Heart left ventricle (tissue), 16 donors: ENCODE data around the gene KRT37. TPM values are rescaled to one million over a fixed set of nuclear protein-coding genes. Genes with fewer than 3 reads are reported as not detected.

Source experiments
- ATAC-seq, 4 donors: fragments of 200-7000 bp; cut with Tn5 transposase; one replicate each; pipeline ENCODE4 v1.9.1; 2020 to 2022; ENCODE audit warnings: moderate library complexity in 4 of 4, mild to moderate bottlenecking in 3 of 4, moderate number of reproducible peaks in 1 of 4
- DNase-seq, 5 donors: peaks; one replicate each; pipeline ENCODE4 v3.0.0-alpha.2; 2020
- H3K27ac ChIP-seq, 12 donors: fragments of 200-600 bp; sonication (generic) in 4 of 12; one replicate each; pipeline versions ENCODE4 v1.5.0 to v1.8.0; 2016 to 2022; ENCODE audit warnings: mild to moderate bottlenecking in 2 of 12
- H3K27me3 ChIP-seq, 9 donors: fragments of 200-600 bp; sonication (generic) in 2 of 9; one replicate each; pipeline versions ENCODE4 v1.5.1 to v1.8.0; 2016 to 2022; ENCODE audit warnings: mild to moderate bottlenecking in 3 of 9
- H3K36me3 ChIP-seq, 9 donors: fragments of 200-600 bp; sonication (generic) in 2 of 9; one replicate each; pipeline versions ENCODE4 v1.5.0 to v1.8.0; 2018 to 2022; ENCODE audit warnings: mild to moderate bottlenecking in 2 of 9
- H3K4me1 ChIP-seq, 12 donors: fragments of 200-600 bp; sonication (generic) in 4 of 12; one replicate each; pipeline versions ENCODE4 v1.5.0 to v1.8.0; 2016 to 2022; ENCODE audit warnings: mild to moderate bottlenecking in 3 of 12
- H3K4me3 ChIP-seq, 12 donors: fragments of 200-600 bp; sonication (generic) in 4 of 12; one replicate each; pipeline versions ENCODE4 v1.5.0 to v1.8.0; 2017 to 2022; ENCODE audit warnings: mild to moderate bottlenecking in 9 of 12, moderate library complexity in 4 of 12
- H3K9me3 ChIP-seq, 12 donors: fragments of 200-600 bp; sonication (generic) in 4 of 12; one replicate each; pipeline versions ENCODE4 v1.5.0 to v1.8.0; 2016 to 2022; ENCODE audit warnings: mild to moderate bottlenecking in 1 of 12
- POLR2A ChIP-seq, 2 donors: fragments of 450-650 bp; IDR thresholded peaks; one replicate each; pipeline ENCODE4 v1.6.1; 2017; ENCODE audit warnings: antibody characterized with exemption in 2 of 2, mild to moderate bottlenecking in 2 of 2, moderate library complexity in 2 of 2
- WGBS, 4 donors: extraction: QIAGEN DNeasy Blood & Tissue Kit in 2 of 4; methylation state at CpG; one replicate each; pipeline versions ENCODE4 v1.1.5 to v1.1.7; 2013 to 2018; 5-methylcytosine and 5-hydroxymethylcytosine counted together
- intact Hi-C, 10 donors: fragments of 100-400 bp; cut with DNase I; formaldehyde crosslinking; loops; one replicate each; pipeline versions ENCODE4 v1.11.1 to v1.14.2; 2022
- polyA plus RNA-seq, 2 donors: library from polyadenylated mRNA; stranded (reverse); fragments of 200-250 nt; gene quantifications; one replicate each; pipeline ENCODE4 v1.2.3, GENCODE V29; 2013
- total RNA-seq, 9 donors: library from RNA; depleted of rRNA in 2 of 9; stranded (reverse); fragments of >200 nt in 2 of 9; fragmentation: NEBNext Ultra II Directional in 3 of 9; extraction: Animal tissue kit (Norgen Biotek cat#: 25700) in 3 of 9; gene quantifications; one replicate each; pipeline versions ENCODE4 v1.1.0 to v1.2.4, GENCODE V29; 2016 to 2023
- TF ChIP-seq, protein P1 (sequence below), 12 donors: fragments of 200-600 bp; sonication (generic) in 4 of 12; IDR thresholded peaks; one replicate each; pipeline versions ENCODE4 v1.5.0 to v1.8.0; 2018 to 2022; ENCODE audit warnings: antibody characterized with exemption in 12 of 12, mild to moderate bottlenecking in 5 of 12
- donor health status: ischemic (EF 13 %, LVEDD 7.1; RV severe dilation, severe dysfunction).
- donor health status: healthy with polysubstance abuse.
- donor health status: DM: no; HTN: yes; CAD: no.
- donor health status: DM: no; HTN: no; CAD: no.
- donor health status: ischemic (EF 25% LVEDD 6.9; RV normal size, moderate dysfunction).
- donor health status: ischemic (EF 25% LVEDD 5.7; RV mildly dilated, moderate dysfunction).
- donor health status: healthy.
- donor health status: DM: yes; HTN: yes; CAD: no.
- donor health status: ischemic (EF 35%, LVEDD 5.7; RV mildly dilated, moderate dysfunction).
- donor health status: nonischemic (EF 11% LVEDD 7.7; RV severe dilation, severe dysfunction).
- donor health status: DM: yes; HTN: yes; CAD: no.
- donor health status: PGD.
- donor health status: ischemic (EF 29% LVEDD 5.4; RV normal size, mild dysfunction).
- donor health status: nonischemic (EF 23%, LVEDD 6.1; RV moderate dilation, normal function).

Gene KRT37
- total and polyA plus RNA-seq, 11 donors = not detected

DNA sequence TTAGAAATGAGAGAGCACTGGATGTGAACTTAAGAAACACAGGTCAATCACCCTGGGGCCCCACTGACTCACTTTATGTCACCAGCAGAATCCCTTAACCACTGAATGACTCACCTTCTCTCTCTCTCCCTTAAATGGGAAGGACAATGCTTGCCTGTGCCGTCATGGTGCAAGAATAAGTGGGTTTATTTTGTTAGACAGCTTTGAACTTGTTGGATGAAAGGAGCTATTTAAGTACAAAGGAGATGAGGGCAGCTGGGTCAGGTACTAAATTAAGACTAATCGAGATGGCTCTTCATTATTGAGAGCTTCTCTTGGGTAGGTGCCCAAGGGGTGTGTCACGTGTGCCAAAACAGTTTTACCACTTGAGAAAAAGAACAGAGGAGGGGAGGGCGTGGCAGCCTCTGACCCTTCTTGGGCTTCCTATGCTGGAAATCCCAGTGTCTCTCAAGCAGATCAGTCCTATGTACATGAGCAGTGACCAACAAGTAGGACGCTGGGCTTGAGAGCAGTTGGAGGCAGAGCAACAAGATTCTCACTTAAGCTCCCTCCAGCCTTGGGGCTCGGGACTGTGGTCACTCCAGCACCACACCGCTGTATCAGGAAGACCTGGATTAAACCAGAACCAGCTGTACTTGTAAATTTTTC lies 20.2 kb downstream of the KRT37 start:
- Histone ChIP-seq H3K4me1 (peaks cover 0 to 9% (median 0%) of the 10 kb centered on the region in 12 donors), H3K36me3 (no peaks in the 10 kb centered on the region), H3K27ac (no peak overlapping the region), H3K9me3 (no peaks in the 10 kb centered on the region), H3K27me3 (no peaks in the 10 kb centered on the region), H3K4me3 (no peak overlapping the region)
- WGBS, 4 donors = 40 to 60% (median 53%) methylated on average over 7 of the region's 7 CpGs
- TF ChIP-seq, protein P1, sequence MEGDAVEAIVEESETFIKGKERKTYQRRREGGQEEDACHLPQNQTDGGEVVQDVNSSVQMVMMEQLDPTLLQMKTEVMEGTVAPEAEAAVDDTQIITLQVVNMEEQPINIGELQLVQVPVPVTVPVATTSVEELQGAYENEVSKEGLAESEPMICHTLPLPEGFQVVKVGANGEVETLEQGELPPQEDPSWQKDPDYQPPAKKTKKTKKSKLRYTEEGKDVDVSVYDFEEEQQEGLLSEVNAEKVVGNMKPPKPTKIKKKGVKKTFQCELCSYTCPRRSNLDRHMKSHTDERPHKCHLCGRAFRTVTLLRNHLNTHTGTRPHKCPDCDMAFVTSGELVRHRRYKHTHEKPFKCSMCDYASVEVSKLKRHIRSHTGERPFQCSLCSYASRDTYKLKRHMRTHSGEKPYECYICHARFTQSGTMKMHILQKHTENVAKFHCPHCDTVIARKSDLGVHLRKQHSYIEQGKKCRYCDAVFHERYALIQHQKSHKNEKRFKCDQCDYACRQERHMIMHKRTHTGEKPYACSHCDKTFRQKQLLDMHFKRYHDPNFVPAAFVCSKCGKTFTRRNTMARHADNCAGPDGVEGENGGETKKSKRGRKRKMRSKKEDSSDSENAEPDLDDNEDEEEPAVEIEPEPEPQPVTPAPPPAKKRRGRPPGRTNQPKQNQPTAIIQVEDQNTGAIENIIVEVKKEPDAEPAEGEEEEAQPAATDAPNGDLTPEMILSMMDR (IDR thresholded peaks at IDR 0.05) = no peak
- no peak for TF ChIP-seq POLR2A (IDR thresholded peaks at IDR 0.05)
- DNase-seq (peak in 1 of 5 donors; percentile 22), ATAC-seq (peak in 3 of 4 donors; percentile 67 to 85 (median 80))
- intact Hi-C loops = loop anchor here in 2 of 10 donors (10.0 kb wide), 2 partner anchors 91 to 261 kb away; no protein-coding TSS in a partner anchor

DNA sequence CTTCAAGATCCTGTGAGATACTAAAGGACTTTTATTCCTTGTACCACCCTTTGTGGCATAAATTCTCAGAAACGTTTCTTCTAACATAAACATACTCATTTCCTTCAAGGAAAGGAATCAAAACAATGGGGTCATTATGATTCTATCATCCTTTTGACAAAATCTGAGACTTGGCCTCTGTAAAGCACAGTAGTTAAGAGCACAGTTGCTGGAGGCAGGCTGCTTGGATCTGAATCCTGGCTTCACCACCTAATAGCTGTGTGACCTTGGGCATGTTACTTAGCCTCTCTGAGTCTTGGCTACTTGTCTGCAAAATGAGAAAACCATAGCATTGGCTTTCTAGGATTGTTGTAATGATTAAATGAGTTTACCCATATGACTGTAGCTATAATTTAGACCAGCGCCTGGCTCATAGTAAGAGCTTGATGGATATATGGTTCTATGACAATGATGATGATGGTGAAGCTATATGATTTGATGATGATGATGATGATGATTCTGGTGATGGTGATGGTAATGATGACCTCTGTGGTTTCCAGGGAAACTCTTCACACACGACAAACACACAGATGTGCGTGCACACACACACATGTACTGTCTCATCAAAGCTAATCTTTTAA lies 20.9 kb downstream of the KRT37 start:
- TF ChIP-seq, protein P1 (IDR thresholded peaks at IDR 0.05) = no peak
- no peak for TF ChIP-seq POLR2A (IDR thresholded peaks at IDR 0.05)
- Histone ChIP-seq H3K9me3 (no peaks in the 10 kb centered on the region), H3K27ac (no peak overlapping the region), H3K4me3 (no peak overlapping the region), H3K36me3 (no peaks in the 10 kb centered on the region), H3K27me3 (no peaks in the 10 kb centered on the region), H3K4me1 (peaks cover 0 to 9% (median 0%) of the 10 kb centered on the region in 12 donors)
- DNase-seq = no peak
- intact Hi-C loops = loop anchor here in 2 of 10 donors (10.0 kb wide), 2 partner anchors 91 to 261 kb away; no protein-coding TSS in a partner anchor
- 78 to 86% (median 81%) methylated on average over 4 of the region's 4 CpGs for WGBS, 4 donors
- no peak for ATAC-seq

DNA sequence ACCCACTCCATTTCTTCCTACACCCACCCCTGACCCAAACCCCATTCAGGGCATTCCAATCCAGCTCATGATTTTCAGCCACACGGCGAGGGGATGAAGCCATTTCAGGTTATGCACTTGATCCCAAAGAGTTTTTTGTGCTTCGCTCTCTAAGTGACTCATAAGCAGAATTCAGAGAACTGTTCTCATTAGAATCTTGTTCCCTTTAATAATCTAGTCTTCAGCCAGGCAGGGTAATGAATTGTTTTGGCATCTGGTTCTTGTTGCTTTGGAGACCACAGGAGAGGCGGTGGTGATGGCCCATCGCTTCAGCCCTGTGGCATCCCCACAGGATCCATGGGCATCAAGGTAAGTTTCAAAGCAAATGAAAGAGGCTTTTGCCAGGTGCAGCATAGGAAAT lies 22.2 kb downstream of the KRT37 start:
- WGBS, 4 donors = 90 to 91% (median 90%) methylated on average over 5 of the region's 5 CpGs
- H3K27me3 ChIP-seq = no peaks in the 10 kb centered on the region
- intact Hi-C loops = loop anchor here in 2 of 10 donors (10.0 kb wide), 2 partner anchors 93 to 263 kb away; no protein-coding TSS in a partner anchor
- no peak for DNase-seq
- no peak for TF ChIP-seq POLR2A (IDR thresholded peaks at IDR 0.05)
- TF ChIP-seq, protein P1 (IDR thresholded peaks at IDR 0.05) = no peak
- ATAC-seq = no peak
- H3K9me3 ChIP-seq = no peaks in the 10 kb centered on the region
- H3K36me3 ChIP-seq = no peaks in the 10 kb centered on the region
- no peak overlapping the region for H3K4me3 ChIP-seq
- H3K4me1 ChIP-seq = peaks cover 0 to 9% (median 0%) of the 10 kb centered on the region in 12 donors
- no peak overlapping the region for H3K27ac ChIP-seq

DNA sequence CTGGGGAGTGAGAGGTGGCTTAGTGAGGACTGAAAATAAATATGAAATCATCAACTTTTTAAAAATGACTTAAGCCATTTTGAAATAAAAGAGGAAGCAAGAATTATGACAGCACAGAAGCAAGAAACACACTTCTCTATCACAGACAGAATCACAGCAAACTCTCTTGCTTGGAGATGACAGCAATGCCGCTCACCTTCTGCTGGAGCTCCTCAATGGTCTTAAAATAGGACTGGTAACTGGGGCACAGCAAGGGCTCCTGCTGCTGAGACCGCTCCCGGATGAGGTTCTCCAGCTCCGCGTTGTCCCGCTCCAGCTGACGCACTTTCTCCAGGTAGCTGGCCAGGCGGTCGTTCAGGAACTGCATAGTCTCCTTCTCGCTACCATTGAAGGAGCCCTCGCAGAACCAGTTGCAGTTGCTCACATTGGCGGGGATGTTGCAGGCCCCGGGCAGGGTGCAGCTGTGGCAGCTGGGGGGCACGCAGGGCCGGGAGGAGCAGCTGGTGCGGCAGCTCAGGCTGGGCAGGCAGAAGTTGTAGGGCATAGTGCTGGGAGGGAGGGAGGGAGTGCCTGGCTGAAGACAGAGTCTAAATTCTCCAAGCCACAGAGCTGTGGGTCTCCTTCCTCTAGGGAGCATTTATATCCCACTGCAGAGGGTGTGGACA lies 27.3 kb downstream of the KRT37 start, which contains the start of gene KRT31:
KRT31 (minus strand) TSS at position 613 of the 665 bp plus-strand sequence; CDS start at position 544, 69 bp downstream.
- Histone ChIP-seq H3K27ac (no peak within 1 kb of the TSS), H3K4me1 (peaks cover 0 to 18% (median 4%) of the 10 kb centered on the region in 12 donors), H3K27me3 (peaks cover 0 to 4% (median 0%) of the 10 kb centered on the region in 9 donors), H3K9me3 (no peaks in the 10 kb centered on the region), H3K36me3 (no peaks in the 10 kb centered on the region), H3K4me3 (no peak within 1 kb of the TSS)
- intact Hi-C loops = no loop called here
- ATAC-seq = no peak
- DNase-seq = peak in 1 of 5 donors; percentile 19
- WGBS, 4 donors = 81 to 92% (median 90%) methylated on average over 9 to 16 of the region's 16 CpGs
- TF ChIP-seq, protein P1 (IDR thresholded peaks at IDR 0.05) = no peak
- no peak for TF ChIP-seq POLR2A (IDR thresholded peaks at IDR 0.05)
